Inflammatory macrophage treated with lipopolysaccharide for 1 hour (primary cell): Measurements from ENCODE around the gene CA7.

Experiments
- DNase-seq, 2 donors: peaks; one replicate each; pipeline ENCODE4 v3.0.0-alpha.2; 2020 to 2022

CA7 gene

GRCh38 chr16:66899310-66899944 is 55.2 kb downstream of the CA7 start:
- no peak for DNase-seq

- peak in 1 of 2 donors; percentile 17 for DNase-seq
Observed at GRCh38 chr16:66899945-66900710, 55.9 kb downstream of the CA7 start.

GRCh38 chr16:66900721-66901441 is 56.7 kb downstream of the CA7 start:
- no peak for DNase-seq

DNA sequence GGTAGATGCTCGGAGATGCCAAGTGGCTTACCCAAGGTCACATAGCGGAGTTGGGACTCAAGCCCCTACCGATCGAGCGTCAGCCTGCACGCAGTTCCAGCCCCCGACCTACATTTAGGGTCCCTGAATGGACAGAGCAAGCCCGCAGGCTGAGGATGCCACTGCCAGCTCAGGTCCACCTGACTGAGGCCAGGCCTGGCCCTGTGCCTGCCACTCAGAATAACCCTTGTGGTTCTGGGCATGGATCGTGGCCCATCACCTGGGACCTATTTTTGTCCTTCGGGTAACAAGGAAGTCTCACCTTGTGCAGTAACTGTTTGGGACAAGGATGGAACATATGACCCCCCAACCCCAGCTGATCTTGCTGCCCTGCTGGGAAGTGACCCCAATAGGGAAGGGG is 57.4 kb downstream of the CA7 start:
- no peak for DNase-seq

DNA sequence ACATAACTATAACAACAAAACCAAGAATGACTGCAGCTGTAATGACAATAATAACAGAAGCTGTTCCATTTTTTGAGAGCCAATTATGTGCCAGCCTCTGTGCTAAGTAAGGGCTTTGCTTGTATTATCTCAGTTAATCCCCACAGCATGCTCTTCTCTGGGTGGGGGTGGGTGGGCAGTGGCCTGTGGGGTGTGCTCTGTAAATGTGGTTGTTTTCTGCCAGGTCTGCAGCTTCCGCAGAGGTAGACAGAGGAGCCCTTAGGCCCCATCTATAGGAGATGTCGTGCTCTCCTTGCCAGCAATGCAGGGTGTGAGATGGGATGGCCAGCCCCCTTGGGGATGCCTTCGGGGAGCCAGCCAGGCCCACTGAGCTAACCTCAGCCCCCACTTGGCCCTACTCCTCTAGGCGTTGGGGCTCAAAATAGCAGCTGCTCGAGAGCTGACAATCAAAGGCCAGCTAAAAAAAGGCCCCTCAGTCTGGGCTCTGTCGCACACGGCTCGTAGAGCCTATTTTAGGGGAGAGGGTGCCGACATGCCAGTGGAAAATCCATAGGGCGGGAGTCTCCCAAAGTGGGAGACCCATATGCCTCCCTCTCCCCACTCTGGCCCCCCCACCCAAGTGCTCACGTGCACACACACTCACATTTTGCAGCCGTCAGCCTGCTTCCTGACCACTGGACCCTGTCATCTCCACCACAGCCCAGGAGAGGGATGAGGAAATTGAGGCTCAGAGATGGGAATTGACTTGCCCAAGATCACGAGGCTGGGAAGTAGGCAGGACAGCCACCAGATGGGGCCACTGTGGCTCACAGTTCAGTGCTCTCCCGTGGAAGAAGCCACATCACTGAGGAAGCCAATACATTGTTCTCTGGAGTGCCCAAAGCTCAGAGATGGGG is 58.7 kb downstream of the CA7 start:
- DNase-seq = no peak
